GM18508 (cell line): Measurements from ENCODE around the gene MBP.

ENCODE experiments used
- ATAC-seq: cut with Tn5 transposase; IDR thresholded peaks from one replicate; pipeline ENCODE4 v1.9.1; 2021; ENCODE audit warnings: moderate number of reproducible peaks; ENCODE audit not compliant: insufficient read depth, unreplicated experiment

MBP gene

DNA sequence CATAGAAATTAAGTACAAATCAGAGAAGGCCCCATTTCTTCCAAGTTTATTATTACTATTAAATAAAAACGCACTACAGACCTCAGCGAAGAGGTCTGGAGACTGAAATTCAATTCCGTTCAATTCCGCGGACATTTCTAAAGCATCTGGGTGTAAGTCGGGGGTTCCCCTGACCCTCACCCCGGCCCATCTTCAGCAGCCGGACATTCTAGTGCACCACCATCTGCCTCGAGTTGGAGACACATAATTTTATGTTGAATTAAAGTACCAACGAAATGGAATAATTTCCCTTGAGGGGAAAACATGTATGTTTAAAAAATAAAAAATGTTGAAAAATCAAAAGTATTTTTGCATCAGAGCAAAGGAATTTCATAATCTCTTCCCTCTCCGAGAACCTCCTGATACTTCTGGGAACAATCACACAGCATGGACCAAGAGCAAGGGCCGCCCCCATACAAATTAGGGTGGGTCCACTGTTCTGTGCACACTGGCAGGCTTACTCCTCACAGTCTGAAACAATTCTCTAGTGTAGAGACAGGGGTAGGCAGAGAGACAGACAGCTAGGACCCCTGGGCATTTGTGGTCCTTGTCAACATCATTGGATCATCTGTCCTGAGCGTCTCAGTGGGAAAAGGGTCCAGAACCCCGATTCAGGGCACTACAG lies 29.3 kb downstream of the MBP start:
- no peak for ATAC-seq

GRCh38 chr18:77102259-77103040 lies 30.1 kb downstream of the MBP start:
- peak; percentile 79 for ATAC-seq

DNA sequence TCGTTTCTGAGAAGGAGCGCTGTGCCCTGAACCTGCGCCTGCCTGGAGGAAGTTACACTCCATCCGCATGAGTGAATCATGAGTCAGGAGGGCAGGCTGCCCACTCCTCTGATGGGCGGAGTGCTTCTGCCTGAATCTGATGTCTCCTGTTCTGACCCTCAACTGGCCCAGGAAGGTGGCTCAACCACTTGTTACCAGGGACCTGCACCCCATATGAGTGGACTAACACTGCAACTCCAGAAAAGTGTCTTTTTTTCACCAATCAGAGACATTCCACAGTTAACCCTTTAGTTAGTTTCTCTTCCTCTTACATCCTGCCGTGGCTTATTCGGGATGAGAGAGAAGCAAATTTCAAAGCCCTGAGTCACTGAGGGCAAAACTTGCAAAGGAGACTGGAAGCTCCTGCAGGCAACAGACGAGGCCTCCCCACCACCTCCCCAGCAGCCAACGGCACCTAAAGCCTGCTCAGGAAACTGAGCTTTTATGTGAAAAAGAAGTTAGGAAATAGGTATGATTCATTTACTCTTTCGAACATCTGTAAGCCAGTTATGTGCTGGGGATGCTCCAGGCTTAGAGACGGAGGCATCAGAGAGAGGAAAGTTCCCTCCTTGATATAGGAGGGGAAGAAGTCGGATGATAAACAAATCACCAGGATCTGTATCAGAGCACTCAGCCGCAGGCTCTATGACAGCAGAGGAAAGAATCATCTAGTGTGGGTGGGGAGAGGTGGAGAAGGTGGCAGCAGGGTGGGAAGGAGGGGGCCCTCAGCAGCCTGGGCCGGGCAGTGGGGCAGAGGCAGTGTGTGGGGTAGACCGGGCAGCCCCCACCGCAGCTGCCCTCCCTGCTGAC lies 30.9 kb downstream of the MBP start:
- ATAC-seq = peak; percentile 18

GRCh38 chr18:77100751-77101355 lies 31.7 kb downstream of the MBP start:
- ATAC-seq = no peak

DNA sequence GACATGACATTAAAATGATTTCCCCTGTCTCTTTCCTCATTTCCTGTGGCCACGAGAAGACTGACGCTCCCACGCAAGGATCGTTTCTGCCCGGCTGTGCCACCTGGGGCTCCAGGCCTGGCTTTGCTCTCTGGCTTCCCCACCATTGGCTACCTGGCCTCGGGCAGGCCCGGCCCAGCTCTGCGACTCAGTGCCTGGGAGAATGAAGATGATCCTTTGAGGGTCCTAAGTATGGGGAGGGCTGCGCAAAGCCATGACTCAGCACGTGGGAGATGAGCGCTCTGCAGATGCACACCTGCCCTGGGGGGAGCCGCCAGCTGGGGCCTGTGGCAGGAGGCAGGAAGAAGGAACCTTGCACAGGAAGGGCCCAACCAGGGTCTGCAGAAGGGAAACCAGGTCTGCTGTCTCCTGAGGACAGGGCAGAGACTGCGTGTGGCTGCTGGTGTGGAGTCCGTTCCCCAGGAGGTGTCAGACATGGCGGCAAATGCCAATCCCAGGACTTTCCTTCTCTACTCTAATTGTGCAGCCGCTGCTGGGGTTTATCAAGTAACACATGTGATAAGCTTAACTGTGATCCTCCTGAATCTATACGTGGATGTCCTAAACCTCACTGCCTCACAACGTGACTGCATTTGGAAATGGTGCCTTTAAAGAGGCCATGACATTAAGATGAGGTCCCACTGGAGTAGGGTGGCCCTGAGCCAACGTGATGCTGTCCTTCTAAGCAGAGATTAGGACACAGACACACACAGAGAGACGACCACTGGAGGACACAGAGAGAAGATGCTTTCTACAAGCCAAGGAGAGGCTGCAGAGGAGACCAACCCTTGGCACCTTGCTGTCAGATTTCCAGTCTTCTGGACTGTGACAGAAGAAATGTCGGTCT lies 32.9 kb downstream of the MBP start:
- no peak for ATAC-seq

GRCh38 chr18:77098538-77099174 lies 33.9 kb downstream of the MBP start:
- ATAC-seq = no peak

DNA sequence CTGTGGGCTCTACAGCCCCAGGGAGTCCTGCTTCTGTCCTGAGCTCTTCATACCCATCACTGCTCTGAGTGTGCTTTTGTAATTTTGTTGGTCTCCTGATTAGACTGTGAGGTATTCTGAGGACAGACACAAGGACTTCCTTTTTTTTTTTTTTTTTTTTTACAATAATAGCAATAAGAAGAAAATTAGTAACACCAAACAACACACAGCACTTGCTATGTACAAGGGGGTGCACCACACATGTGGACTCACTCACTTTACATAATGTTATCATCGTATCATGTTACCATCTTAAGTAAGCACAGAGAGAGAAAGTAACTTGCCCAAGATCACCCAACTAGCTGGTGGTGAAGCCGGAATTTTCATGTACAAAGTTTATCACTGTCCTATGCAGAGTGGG lies 34.6 kb downstream of the MBP start:
- ATAC-seq = no peak

GRCh38 chr18:77096936-77097886 lies 35.4 kb downstream of the MBP start:
- ATAC-seq = no peak

DNA sequence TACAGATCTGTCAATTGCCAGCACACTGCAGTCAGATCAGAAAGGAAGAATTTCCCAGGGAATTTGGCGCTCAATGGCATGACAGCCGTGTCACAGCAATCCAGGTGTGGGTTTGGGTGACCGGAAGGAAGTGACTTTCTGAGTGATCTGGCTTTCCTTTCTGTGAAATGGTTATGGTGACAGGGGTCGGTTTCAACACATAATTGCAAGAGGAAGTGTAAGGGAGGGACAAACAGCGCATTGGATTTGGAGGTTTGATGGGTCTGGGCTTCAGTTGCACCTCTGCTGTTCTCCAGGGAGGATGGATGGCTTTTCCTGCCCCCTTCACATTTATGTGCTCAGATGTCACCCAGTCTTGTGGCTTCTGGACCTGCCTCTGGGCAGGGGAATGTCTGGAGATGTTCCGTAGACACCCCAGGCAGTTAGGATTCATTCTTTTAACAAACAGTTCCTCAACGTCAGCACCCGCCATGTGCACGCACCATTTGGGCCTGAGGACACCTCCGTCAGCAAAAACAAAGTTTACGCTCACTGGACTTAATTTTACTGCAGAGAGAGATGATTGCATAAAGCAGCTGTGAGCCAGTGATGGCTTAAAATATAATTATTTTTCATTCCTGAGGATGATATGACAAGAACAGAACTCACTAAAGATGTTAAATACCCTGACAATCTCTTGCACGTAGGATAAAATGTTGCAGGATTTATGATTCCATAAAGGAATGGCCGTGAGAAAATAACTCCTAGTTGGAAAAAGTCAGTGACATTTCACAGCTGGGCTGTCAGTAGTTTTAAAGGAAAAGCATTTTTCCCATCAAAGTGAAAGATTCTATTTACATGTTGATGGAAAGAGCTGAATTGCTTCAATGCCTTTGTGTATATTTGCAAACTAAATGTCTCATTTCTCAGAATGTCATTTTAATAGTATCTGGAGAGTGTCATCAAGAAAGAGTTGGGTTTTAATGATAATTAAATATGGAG lies 36.9 kb downstream of the MBP start:
- no peak for ATAC-seq

GRCh38 chr18:77093586-77093985 lies 39.0 kb downstream of the MBP start:
- no peak for ATAC-seq

GRCh38 chr18:77093067-77093430 lies 39.5 kb downstream of the MBP start:
- no peak for ATAC-seq

DNA sequence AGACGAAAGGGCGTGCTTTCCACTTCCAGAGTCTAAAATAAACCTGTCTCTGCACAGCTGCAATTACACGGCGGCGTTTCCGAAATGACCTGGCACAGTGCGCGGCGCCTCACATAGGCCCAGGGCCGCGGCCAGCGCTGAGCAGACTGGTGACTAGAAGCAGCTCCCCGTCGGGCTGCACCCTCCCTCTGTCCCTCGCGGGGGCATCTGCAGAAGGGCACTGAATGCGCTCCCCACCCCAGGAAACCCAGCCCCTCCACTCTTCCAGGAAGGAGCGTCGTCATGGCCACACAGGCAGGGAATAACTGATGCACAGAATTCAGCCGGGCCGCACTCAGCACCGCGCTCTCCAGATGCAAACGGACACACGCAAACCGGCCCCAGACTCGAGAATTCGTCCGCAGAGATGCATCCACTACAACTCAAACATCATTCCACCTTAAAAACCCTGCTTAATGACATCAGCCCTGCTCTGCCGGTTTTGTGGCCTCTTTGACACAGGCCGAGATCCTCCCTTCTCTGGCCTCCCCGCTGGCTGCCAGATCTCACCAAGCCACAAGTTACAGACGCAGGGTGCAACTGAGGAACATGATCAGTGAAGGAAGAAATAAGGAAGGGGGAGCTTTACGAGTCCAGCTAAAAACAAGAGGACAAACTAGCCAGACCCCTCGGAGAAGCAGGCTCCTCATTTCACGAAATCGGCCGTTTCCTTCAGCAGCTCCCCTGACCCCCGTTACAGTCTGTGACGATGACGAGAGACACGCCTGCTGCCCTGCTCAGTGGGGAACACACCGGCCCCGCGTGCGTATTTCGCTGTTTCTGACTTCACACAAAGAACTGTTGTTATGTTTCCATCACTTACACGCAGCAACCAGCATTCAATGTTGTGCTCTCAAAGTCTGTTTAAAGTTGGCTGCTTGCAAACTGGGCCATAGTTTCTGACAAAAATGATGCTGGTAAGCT lies 40.2 kb downstream of the MBP start:
- ATAC-seq = no peak

DNA sequence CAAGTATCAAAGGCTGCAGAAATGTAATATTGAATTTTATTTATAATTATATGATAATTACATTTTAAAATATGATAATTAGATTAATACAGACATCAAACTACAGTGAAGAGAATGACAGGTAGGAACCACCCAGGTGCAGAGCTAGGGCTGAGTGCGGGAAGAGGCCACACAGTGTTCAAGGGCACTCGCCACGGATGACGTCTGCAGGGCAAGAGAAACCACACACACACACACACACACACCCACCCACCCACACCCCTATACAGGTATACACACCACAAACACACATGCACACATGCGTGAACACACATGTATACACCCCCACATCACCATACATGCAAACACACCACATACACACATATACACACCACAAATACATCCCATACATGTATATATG lies 41.2 kb downstream of the MBP start:
- no peak for ATAC-seq

GRCh38 chr18:77090546-77091174 lies 41.9 kb downstream of the MBP start:
- no peak for ATAC-seq

- no peak for ATAC-seq
Observed at GRCh38 chr18:77089723-77090285, 42.8 kb downstream of the MBP start.
